ENCODE data around the gene STAT6. TPM values are rescaled to one million over a fixed set of nuclear protein-coding genes. Genes with fewer than 3 reads are reported as not detected.

STAT6 gene
- total and polyA plus RNA-seq, 10 of the 15 experiments (the other 5 are each of a cell fraction or from before 2014, with no cell fraction given), result 14.2 to 176 (median 89.6) TPM

GRCh38 chr12:57088354-57089270, 22.6 kb downstream of the STAT6 start, which contains the start of gene NAB2 (continued):
- TF ChIP-seq USF2 (IDR thresholded peaks at IDR 0.05; ENCODE audit: borderline replicate concordance, low read depth, low read length) (peak; percentile 62), RUNX3 (IDR thresholded peaks at IDR 0.05; ENCODE audit: low read length) (no peak), NKRF (conservative IDR thresholded peaks at IDR 0.05) (peak; percentile 68), KAT2A (conservative IDR thresholded peaks at IDR 0.05; ENCODE audit: control insufficient read depth, low read depth, low read length) (no peak), SIX5 (IDR thresholded peaks at IDR 0.05; ENCODE audit: low read depth, low read length, severe bottlenecking) (no peak), ZNF687 (IDR thresholded peaks at IDR 0.05) (peak; percentile 77), NBN (IDR thresholded peaks at IDR 0.05) (peak; percentile 66; the same call in 1 of the 2 replicates), RB1 (IDR thresholded peaks at IDR 0.05; ENCODE audit: borderline replicate concordance) (peak; percentile 50; the same call in 1 of the 2 replicates), ZNF274 (IDR thresholded peaks at IDR 0.05; ENCODE audit: insufficient read depth, insufficient read length) (no peak), RCOR1 (conservative IDR thresholded peaks at IDR 0.05; ENCODE audit: low read depth, low read length) (no peak), MTA3 (IDR thresholded peaks at IDR 0.05; ENCODE audit: borderline replicate concordance, low read length) (no peak), JUND (IDR thresholded peaks at IDR 0.05; ENCODE audit: low read depth, low read length) (no peak), NFYB (IDR thresholded peaks at IDR 0.05; ENCODE audit: insufficient read depth, low read depth, low read length) (no peak), BCLAF1 (IDR thresholded peaks at IDR 0.05) (no peak), ELK1 (IDR thresholded peaks at IDR 0.05; ENCODE audit: low read depth, low read length) (no peak), CBX5 (IDR thresholded peaks at IDR 0.05; ENCODE audit: low read depth) (no peak)
